SJCRH30 (cell line): Measurements from ENCODE around the gene EPM2AIP1. TPM values are rescaled to one million over a fixed set of nuclear protein-coding genes. Genes with fewer than 3 reads are reported as not detected.

Experiments
- DNase-seq, 2 experiments: peaks; one replicate each; pipeline ENCODE4 v3.0.0-alpha.2; 2015 to 2020
- H3K27ac ChIP-seq: fragments of 250-450 bp; sonication (Bioruptor Pico); 2 replicates; pipeline ENCODE4 v1.5.1; 2020; ENCODE audit warnings: mild to moderate bottlenecking, moderate library complexity
- H3K27me3 ChIP-seq: fragments of 250-450 bp; sonication (Bioruptor Pico); 2 replicates; pipeline ENCODE4 v1.5.1; 2020; ENCODE audit warnings: mild to moderate bottlenecking, moderate library complexity
- H3K36me3 ChIP-seq: fragments of 250-450 bp; sonication (Bioruptor Pico); 2 replicates; pipeline ENCODE4 v1.5.1; 2020; ENCODE audit warnings: mild to moderate bottlenecking, moderate library complexity
- H3K4me1 ChIP-seq: fragments of 250-450 bp; sonication (Bioruptor Pico); 2 replicates; pipeline ENCODE4 v1.5.1; 2020; ENCODE audit warnings: mild to moderate bottlenecking, moderate library complexity
- H3K4me3 ChIP-seq: fragments of 250-450 bp; sonication (Bioruptor Pico); 2 replicates; pipeline ENCODE4 v1.5.1; 2020; ENCODE audit warnings: mild to moderate bottlenecking, moderate library complexity
- H3K9me3 ChIP-seq: fragments of 250-450 bp; sonication (Bioruptor Pico); replicated peaks from 2 replicates; pipeline ENCODE4 v1.5.1; 2020; ENCODE audit warnings: mild to moderate bottlenecking, moderate library complexity
- total RNA-seq: library from RNA; depleted of rRNA; stranded (reverse); fragments of >200 nt; shearing (Covaris generic); gene quantifications from 2 replicates; pipeline ENCODE4 v1.2.3, GENCODE V29; 2014; rRNA removed

EPM2AIP1 gene
- total RNA-seq, 1 experiment from 2014 or later = 15.2 TPM

- no peak overlapping the region for H3K27ac ChIP-seq
- no peaks in the 10 kb centered on the region for H3K4me1 ChIP-seq
- no peaks in the 10 kb centered on the region for H3K27me3 ChIP-seq
- H3K36me3 ChIP-seq = no peaks in the 10 kb centered on the region
- DNase-seq = no peak
- H3K9me3 ChIP-seq = no peaks in the 10 kb centered on the region
- H3K4me3 ChIP-seq = no peak overlapping the region
Observed at GRCh38 chr3:36945333-36945980, 47.5 kb downstream of the EPM2AIP1 start.

- H3K4me3 ChIP-seq = no peak within 1 kb of the TSS
- H3K36me3 ChIP-seq = no peaks in the 10 kb centered on the region
- H3K27ac ChIP-seq = no peak within 1 kb of the TSS
- no peaks in the 10 kb centered on the region for H3K4me1 ChIP-seq
- no peak for DNase-seq
- no peaks in the 10 kb centered on the region for H3K9me3 ChIP-seq
- H3K27me3 ChIP-seq = no peaks in the 10 kb centered on the region
Observed at GRCh38 chr3:36944641-36945270, 48.2 kb downstream of the EPM2AIP1 start, which contains the start of gene TRANK1. Gene TRANK1, minus strand, starts transcription at chr3:36945054. Its CDS starts 245 bp downstream, at chr3:36944809.

- Histone ChIP-seq H3K9me3 (no peaks in the 10 kb centered on the region), H3K4me1 (no peaks in the 10 kb centered on the region), H3K4me3 (no peak overlapping the region), H3K36me3 (no peaks in the 10 kb centered on the region), H3K27me3 (no peaks in the 10 kb centered on the region), H3K27ac (no peak overlapping the region)
- no peak for DNase-seq
Observed at GRCh38 chr3:36944012-36944640, 48.8 kb downstream of the EPM2AIP1 start.

- DNase-seq = no peak
- no peak overlapping the region for H3K27ac ChIP-seq
- no peak overlapping the region for H3K4me3 ChIP-seq
- H3K4me1 ChIP-seq = no peaks in the 10 kb centered on the region
- no peaks in the 10 kb centered on the region for H3K27me3 ChIP-seq
- H3K9me3 ChIP-seq = no peaks in the 10 kb centered on the region
- H3K36me3 ChIP-seq = no peaks in the 10 kb centered on the region
Observed at GRCh38 chr3:36943601-36944000, 49.3 kb downstream of the EPM2AIP1 start.

GRCh38 chr3:36942638-36943248 is 50.2 kb downstream of the EPM2AIP1 start:
- no peaks in the 10 kb centered on the region for H3K9me3 ChIP-seq
- H3K4me1 ChIP-seq = no peaks in the 10 kb centered on the region
- H3K4me3 ChIP-seq = no peak overlapping the region
- no peaks in the 10 kb centered on the region for H3K36me3 ChIP-seq
- DNase-seq = no peak
- no peak overlapping the region for H3K27ac ChIP-seq
- H3K27me3 ChIP-seq = no peaks in the 10 kb centered on the region

DNA sequence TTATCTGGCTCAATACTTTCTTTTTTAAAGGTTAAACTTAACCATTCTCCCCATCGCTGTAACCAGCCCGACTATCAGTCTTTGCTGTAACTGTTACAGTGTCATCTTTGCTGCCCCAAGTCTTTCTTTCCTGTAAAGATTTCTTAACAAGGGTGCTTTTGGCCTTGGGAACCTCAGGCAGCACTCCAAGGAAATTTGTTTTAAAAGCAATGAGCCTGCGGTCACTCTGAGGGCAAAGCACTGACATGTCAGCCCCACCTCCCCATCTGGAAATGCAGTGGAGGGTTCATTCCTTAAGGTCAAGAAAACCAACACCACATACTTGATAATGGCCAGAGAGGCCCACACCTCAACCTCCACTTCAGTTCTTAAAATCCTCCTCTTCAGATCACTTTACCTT is 51.3 kb downstream of the EPM2AIP1 start:
- Histone ChIP-seq H3K9me3 (no peaks in the 10 kb centered on the region), H3K4me3 (no peak overlapping the region), H3K4me1 (no peaks in the 10 kb centered on the region), H3K27ac (no peak overlapping the region), H3K36me3 (no peaks in the 10 kb centered on the region), H3K27me3 (no peaks in the 10 kb centered on the region)
- DNase-seq = no peak

- H3K4me1 ChIP-seq = no peaks in the 10 kb centered on the region
- no peaks in the 10 kb centered on the region for H3K36me3 ChIP-seq
- no peak for DNase-seq
- no peaks in the 10 kb centered on the region for H3K9me3 ChIP-seq
- no peak overlapping the region for H3K4me3 ChIP-seq
- H3K27me3 ChIP-seq = no peaks in the 10 kb centered on the region
- H3K27ac ChIP-seq = no peak overlapping the region
Observed at GRCh38 chr3:36941162-36941561, 51.8 kb downstream of the EPM2AIP1 start.

GRCh38 chr3:36937492-36937891 is 55.4 kb downstream of the EPM2AIP1 start:
- Histone ChIP-seq H3K27ac (no peak overlapping the region), H3K27me3 (no peaks in the 10 kb centered on the region), H3K4me3 (no peak overlapping the region), H3K36me3 (no peaks in the 10 kb centered on the region), H3K9me3 (no peaks in the 10 kb centered on the region), H3K4me1 (no peaks in the 10 kb centered on the region)
- no peak for DNase-seq

Other genes starting within 250 kb of the EPM2AIP1 start
- gene DCLK3, start 228.6 kb downstream of the EPM2AIP1 start, total RNA-seq = not detected in 2 replicates
- gene TRANK1, start 48.1 kb downstream of the EPM2AIP1 start, total RNA-seq = under 0.01 and 0.12 TPM in 2 replicates
- 37.1 and 40.7 TPM in 2 replicates for gene MLH1, start 387 bp upstream of the EPM2AIP1 start, total RNA-seq
- 29.1 and 34.5 TPM in 2 replicates for gene LRRFIP2, start 181.5 kb upstream of the EPM2AIP1 start, total RNA-seq